Colonic mucosa (tissue), 4 donors: ENCODE results near the gene SH3RF2. TPM values are rescaled to one million over a fixed set of nuclear protein-coding genes. Genes with fewer than 3 reads are reported as not detected.

Experiments
- DNase-seq: peaks from one replicate; pipeline ENCODE4 v3.0.0-alpha.2; 2020
- H3K27ac ChIP-seq: fragments of 200-600 bp; one replicate; pipeline ENCODE4 v1.8.0; 2021
- H3K27me3 ChIP-seq: fragments of 200-600 bp; one replicate; pipeline ENCODE4 v1.8.0; 2021
- H3K36me3 ChIP-seq: fragments of 200-600 bp; one replicate; pipeline ENCODE4 v1.8.0; 2021
- H3K4me1 ChIP-seq: fragments of 200-600 bp; one replicate; pipeline ENCODE4 v1.8.0; 2021; ENCODE audit warnings: mild to moderate bottlenecking
- H3K4me3 ChIP-seq: fragments of 200-600 bp; one replicate; pipeline ENCODE4 v1.8.0; 2021
- H3K9ac ChIP-seq, 2 donors: one replicate each; pipeline ENCODE4 v1.7.0; 2013; ENCODE audit warnings: control low read depth in 2 of 2, low read depth in 2 of 2, low read length in 2 of 2
- H3K9me3 ChIP-seq: fragments of 200-600 bp; one replicate; pipeline ENCODE4 v1.8.0; 2021
- CTCF ChIP-seq: fragments of 200-600 bp; IDR thresholded peaks from one replicate; pipeline ENCODE4 v1.8.0; 2022; ENCODE audit warnings: antibody characterized with exemption, mild to moderate bottlenecking
- intact Hi-C: fragments of 100-400 bp; cut with DNase I; formaldehyde crosslinking; loops from one replicate; pipeline ENCODE4 v1.14.1; 2022
- total RNA-seq, 2 donors: library from RNA; stranded (reverse); fragmentation: NEBNext Ultra II Directional in 1 of 2; extraction: Animal tissue kit (Norgen Biotek cat#: 25700) in 1 of 2; gene quantifications; one replicate each; pipeline ENCODE4 v1.2.1, GENCODE V29; 2021
- donor health status: healthy.
- donor health status: DM: no; HTN: no; CAD: no.
- donor health status: DM: no; HTN: no; CAD: no.

Gene SH3RF2
- total RNA-seq, 2 donors from 2014 or later, result 58.2 to 59.3 TPM

GRCh38 chr5:146066968-146067367, 130.6 kb downstream of the SH3RF2 start:
- intact Hi-C loops, result no loop called here
- DNase-seq, result no peak
- no peaks in the 10 kb centered on the region for H3K9me3 ChIP-seq

GRCh38 chr5:146068206-146068605, 131.8 kb downstream of the SH3RF2 start:
- no peak overlapping the region for H3K4me3 ChIP-seq
- H3K27ac ChIP-seq, result no peak overlapping the region
- H3K9me3 ChIP-seq, result no peaks in the 10 kb centered on the region
- intact Hi-C loops, result no loop called here
- TF ChIP-seq CTCF, result no peak
- no peaks in the 10 kb centered on the region for H3K4me1 ChIP-seq
- DNase-seq, result no peak
- no peak overlapping the region for H3K9ac ChIP-seq
- H3K27me3 ChIP-seq, result no peaks in the 10 kb centered on the region
- H3K36me3 ChIP-seq, result no peaks in the 10 kb centered on the region

More at GRCh38 chr5:146066968-146067367, 130.6 kb downstream of the SH3RF2 start:
- no peak for TF ChIP-seq CTCF
- H3K4me1 ChIP-seq, result no peaks in the 10 kb centered on the region
- H3K27me3 ChIP-seq, result no peaks in the 10 kb centered on the region
- peaks cover 5% of the 10 kb centered on the region for H3K36me3 ChIP-seq
- no peak overlapping the region for H3K9ac ChIP-seq
- no peak overlapping the region for H3K27ac ChIP-seq
- H3K4me3 ChIP-seq, result no peak overlapping the region

- intact Hi-C loops, result no loop called here
- no peak for TF ChIP-seq CTCF
- no peak for DNase-seq
- Histone ChIP-seq H3K27me3 (no peaks in the 10 kb centered on the region), H3K36me3 (no peaks in the 10 kb centered on the region), H3K4me3 (no peak overlapping the region), H3K9me3 (no peaks in the 10 kb centered on the region), H3K4me1 (no peaks in the 10 kb centered on the region), H3K27ac (no peak overlapping the region), H3K9ac (no peak overlapping the region)
Observed at GRCh38 chr5:146068977-146069779, 132.8 kb downstream of the SH3RF2 start.

GRCh38 chr5:146069780-146070099, 133.4 kb downstream of the SH3RF2 start:
- Histone ChIP-seq H3K9ac (no peak overlapping the region), H3K4me1 (no peaks in the 10 kb centered on the region), H3K4me3 (no peak overlapping the region), H3K27me3 (no peaks in the 10 kb centered on the region), H3K27ac (no peak overlapping the region), H3K36me3 (no peaks in the 10 kb centered on the region), H3K9me3 (no peaks in the 10 kb centered on the region)
- TF ChIP-seq CTCF, result no peak
- DNase-seq, result no peak
- intact Hi-C loops, result no loop called here

- no peak overlapping the region for H3K27ac ChIP-seq
- H3K9me3 ChIP-seq, result no peaks in the 10 kb centered on the region
Observed at GRCh38 chr5:146070746-146071145, 134.4 kb downstream of the SH3RF2 start.

More at GRCh38 chr5:146070746-146071145, 134.4 kb downstream of the SH3RF2 start:
- Histone ChIP-seq H3K27me3 (no peaks in the 10 kb centered on the region), H3K36me3 (no peaks in the 10 kb centered on the region), H3K9ac (no peak overlapping the region), H3K4me1 (no peaks in the 10 kb centered on the region), H3K4me3 (no peak overlapping the region)
- no peak for DNase-seq
- intact Hi-C loops, result no loop called here
- TF ChIP-seq CTCF, result no peak
